Measurements from ENCODE around the gene RABGAP1L. TPM values are rescaled to one million over a fixed set of nuclear protein-coding genes. Genes with fewer than 3 reads are reported as not detected.
"Not testable (repeated sequence)": the region's sequence is repeated elsewhere in the genome, so short reads cannot be mapped to it uniquely, and the experiment has no call there.

The RABGAP1L gene
- total RNA-seq, 4 donors from 2014 or later: 31.7 to 49.7 (median 34.3) TPM

DNA sequence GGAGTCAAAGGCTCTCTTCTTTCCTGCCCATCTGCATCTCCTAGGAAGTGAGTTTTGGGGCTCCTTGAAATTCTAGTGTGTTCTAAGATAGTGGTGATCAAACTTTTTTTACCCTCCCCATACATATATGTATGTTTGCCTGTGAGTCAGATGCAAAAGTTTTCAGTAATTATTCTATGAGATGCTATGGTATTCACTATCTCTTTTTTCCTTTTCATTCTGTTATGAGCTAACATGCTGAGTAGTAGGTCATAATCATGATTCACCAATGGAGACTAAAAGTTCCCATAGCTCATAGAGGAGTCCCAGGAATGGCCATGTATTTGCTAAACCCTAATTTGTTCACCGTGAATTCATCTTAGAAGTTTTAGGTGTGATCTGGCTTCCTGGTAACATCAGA is 424.0 kb downstream of the RABGAP1L start:
- DNase-seq (ENCODE audit: low spot score): no peak
- ATAC-seq (ENCODE audit: low FRiP score): no peak
- TF ChIP-seq, protein P1, sequence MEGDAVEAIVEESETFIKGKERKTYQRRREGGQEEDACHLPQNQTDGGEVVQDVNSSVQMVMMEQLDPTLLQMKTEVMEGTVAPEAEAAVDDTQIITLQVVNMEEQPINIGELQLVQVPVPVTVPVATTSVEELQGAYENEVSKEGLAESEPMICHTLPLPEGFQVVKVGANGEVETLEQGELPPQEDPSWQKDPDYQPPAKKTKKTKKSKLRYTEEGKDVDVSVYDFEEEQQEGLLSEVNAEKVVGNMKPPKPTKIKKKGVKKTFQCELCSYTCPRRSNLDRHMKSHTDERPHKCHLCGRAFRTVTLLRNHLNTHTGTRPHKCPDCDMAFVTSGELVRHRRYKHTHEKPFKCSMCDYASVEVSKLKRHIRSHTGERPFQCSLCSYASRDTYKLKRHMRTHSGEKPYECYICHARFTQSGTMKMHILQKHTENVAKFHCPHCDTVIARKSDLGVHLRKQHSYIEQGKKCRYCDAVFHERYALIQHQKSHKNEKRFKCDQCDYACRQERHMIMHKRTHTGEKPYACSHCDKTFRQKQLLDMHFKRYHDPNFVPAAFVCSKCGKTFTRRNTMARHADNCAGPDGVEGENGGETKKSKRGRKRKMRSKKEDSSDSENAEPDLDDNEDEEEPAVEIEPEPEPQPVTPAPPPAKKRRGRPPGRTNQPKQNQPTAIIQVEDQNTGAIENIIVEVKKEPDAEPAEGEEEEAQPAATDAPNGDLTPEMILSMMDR (IDR thresholded peaks at IDR 0.05): no peak

DNA sequence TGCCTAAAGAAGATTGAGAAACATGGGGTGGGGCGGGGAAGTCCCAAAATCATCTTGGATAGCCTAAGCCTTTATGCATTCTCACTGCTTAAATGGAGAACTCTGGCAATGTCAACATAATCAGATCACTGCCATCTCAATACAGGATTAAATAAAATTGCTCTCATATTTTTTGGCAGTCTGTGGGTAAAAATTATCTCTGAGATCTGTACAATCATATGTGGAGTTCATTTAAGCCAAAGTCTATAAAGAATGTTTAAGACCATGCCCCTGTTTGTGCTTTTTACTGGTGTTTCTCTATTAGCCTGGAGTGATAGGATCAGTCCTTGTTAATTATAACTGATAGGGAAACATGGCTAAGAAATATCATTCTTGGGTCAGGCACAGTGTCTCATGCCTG is 424.8 kb downstream of the RABGAP1L start:
- TF ChIP-seq, protein P1 (IDR thresholded peaks at IDR 0.05): no peak
- no peak for DNase-seq (ENCODE audit: low spot score)
- ATAC-seq (ENCODE audit: low FRiP score): no peak

DNA sequence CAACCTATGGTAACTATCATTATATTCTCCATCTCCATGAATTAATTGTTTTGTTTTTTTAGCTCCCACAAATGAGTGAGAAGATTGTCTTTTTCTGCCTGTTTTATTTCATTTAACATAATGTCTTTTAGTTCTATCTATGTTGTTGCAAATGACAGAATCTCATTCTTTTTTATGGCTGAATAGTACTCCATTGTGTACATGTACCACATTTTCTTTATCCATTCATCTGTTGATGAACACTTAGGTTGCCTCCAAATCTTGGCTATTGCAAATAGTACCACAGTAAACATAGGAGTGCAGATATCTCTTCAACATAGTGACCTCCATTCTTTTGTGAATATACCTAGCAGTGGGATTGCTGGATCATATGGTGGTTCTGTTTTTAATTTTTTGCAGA is 429.3 kb downstream of the RABGAP1L start:
- DNase-seq (ENCODE audit: low spot score); ATAC-seq (ENCODE audit: low FRiP score): not testable (repeated sequence)

DNA sequence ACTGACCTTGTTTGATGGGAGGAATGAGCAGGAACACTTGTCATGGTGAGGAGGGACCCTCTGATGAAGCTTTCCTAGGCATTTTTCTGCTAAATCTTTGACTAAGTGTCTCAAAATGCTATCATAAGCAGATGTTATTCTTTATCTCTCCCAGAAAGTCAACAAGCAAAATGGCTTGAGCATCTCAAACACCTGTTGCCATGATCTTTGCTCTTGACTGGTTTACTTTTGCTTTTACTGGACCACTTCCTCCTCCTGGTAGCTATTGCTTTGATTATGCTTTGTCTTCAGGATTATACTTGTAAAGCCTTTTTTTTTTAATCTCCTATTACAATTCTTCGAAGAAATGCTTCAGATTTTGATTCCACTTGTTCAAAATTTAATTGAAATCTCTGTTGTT is 445.9 kb downstream of the RABGAP1L start:
- ATAC-seq (ENCODE audit: low FRiP score) (no peak), DNase-seq (ENCODE audit: low spot score) (no peak)
- TF ChIP-seq, protein P1 (IDR thresholded peaks at IDR 0.05): no peak

DNA sequence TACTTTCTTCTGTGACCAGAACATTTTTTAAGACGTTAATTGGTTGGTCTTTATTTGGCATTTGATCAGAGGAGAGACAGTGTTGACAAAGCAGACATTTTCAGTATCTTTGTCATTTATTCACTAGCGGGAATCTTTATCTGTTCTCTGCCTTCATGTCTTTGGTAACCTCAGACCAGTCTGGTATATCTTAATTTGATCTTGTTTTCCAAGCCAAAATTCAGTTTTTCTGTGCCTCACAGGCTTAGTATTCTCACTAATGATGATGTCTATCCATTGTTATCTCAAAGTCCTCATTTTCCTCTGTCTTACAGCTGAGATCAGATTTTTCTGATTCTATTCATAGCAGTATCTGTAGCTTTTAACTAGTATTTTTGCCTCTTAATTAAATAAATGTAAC is 447.2 kb downstream of the RABGAP1L start:
- DNase-seq (ENCODE audit: low spot score) (no peak), ATAC-seq (ENCODE audit: low FRiP score) (no peak)
- TF ChIP-seq, protein P1 (IDR thresholded peaks at IDR 0.05): no peak

DNA sequence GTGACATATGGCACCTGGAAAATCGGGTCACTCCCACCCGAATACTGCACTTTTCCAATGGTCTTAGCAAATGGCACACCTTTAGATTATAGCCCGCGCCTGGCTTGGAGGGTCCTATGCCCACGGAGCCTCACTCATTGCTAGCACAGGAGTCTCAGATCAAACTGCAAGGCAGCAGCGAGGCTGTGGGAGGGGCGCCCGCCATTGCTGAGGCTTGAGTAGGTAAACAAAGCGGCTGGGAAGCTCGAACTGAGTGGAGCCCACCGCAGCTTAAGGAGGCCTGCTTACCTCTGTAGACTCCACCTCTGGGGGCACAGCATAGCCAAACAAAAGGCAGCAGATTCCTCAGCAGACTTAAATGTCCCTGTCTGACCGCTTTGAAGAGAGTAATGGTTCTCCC is 458.6 kb downstream of the RABGAP1L start:
- not testable (repeated sequence) for ATAC-seq (ENCODE audit: low FRiP score); DNase-seq (ENCODE audit: low spot score)

DNA sequence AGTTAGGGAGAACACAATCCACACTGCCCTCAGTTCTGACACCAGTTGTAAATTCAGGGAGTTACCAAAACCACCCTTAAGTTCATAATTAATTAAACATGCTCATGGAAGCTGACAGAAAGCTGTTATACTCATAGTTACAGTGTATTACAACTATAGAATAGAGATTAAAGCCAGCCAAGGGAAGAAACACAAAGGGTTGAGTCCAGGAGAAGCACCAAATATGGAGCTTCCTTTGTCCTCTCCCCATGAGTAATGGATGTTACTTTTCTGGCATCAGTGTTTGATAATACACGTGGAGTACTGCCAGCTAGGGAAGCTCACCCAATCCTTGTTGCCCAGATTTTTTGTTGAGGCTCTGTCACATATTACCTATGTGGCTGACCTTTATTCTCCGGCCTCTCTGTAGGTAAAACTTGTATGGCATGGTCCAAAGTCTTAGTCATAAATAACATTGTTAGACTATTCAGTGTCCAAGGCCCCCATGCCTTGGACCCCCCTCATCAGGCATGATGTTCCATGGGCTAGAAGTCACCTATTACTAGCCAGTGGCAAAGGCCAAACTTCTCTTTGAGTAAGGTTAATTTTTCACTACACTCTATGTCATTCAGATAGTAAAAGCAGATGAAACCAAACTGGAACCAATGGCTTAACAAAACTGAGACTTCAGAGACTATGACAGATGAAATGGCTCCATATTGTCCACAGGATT is 464.2 kb downstream of the RABGAP1L start:
- DNase-seq (ENCODE audit: low spot score): no peak
- no peak for ATAC-seq (ENCODE audit: low FRiP score)
- TF ChIP-seq, protein P1 (IDR thresholded peaks at IDR 0.05): no peak
